Colonic mucosa (tissue), 4 donors: ENCODE measurements around the gene TOMM70. TPM values are rescaled to one million over a fixed set of nuclear protein-coding genes. Genes with fewer than 3 reads are reported as not detected.

Source experiments
- DNase-seq: peaks from one replicate; pipeline ENCODE4 v3.0.0-alpha.2; 2020
- H3K27ac ChIP-seq: fragments of 200-600 bp; one replicate; pipeline ENCODE4 v1.8.0; 2021
- H3K27me3 ChIP-seq: fragments of 200-600 bp; one replicate; pipeline ENCODE4 v1.8.0; 2021
- H3K36me3 ChIP-seq: fragments of 200-600 bp; one replicate; pipeline ENCODE4 v1.8.0; 2021
- H3K4me1 ChIP-seq: fragments of 200-600 bp; one replicate; pipeline ENCODE4 v1.8.0; 2021; ENCODE audit warnings: mild to moderate bottlenecking
- H3K4me3 ChIP-seq: fragments of 200-600 bp; one replicate; pipeline ENCODE4 v1.8.0; 2021
- H3K9ac ChIP-seq, 2 donors: one replicate each; pipeline ENCODE4 v1.7.0; 2013; ENCODE audit warnings: control low read depth in 2 of 2, low read depth in 2 of 2, low read length in 2 of 2
- H3K9me3 ChIP-seq: fragments of 200-600 bp; one replicate; pipeline ENCODE4 v1.8.0; 2021
- intact Hi-C: fragments of 100-400 bp; cut with DNase I; formaldehyde crosslinking; loops from one replicate; pipeline ENCODE4 v1.14.1; 2022
- total RNA-seq, 2 donors: library from RNA; stranded (reverse); fragmentation: NEBNext Ultra II Directional in 1 of 2; extraction: Animal tissue kit (Norgen Biotek cat#: 25700) in 1 of 2; gene quantifications; one replicate each; pipeline ENCODE4 v1.2.1, GENCODE V29; 2021
- TF ChIP-seq, protein P1 (sequence below): fragments of 200-600 bp; IDR thresholded peaks from one replicate; pipeline ENCODE4 v1.8.0; 2022; ENCODE audit warnings: antibody characterized with exemption, mild to moderate bottlenecking
- donor health status: healthy.
- donor health status: DM: no; HTN: no; CAD: no.
- donor health status: DM: no; HTN: no; CAD: no.

Gene TOMM70
- total RNA-seq, 2 donors from 2014 or later, result 45.6 to 58.1 TPM

DNA sequence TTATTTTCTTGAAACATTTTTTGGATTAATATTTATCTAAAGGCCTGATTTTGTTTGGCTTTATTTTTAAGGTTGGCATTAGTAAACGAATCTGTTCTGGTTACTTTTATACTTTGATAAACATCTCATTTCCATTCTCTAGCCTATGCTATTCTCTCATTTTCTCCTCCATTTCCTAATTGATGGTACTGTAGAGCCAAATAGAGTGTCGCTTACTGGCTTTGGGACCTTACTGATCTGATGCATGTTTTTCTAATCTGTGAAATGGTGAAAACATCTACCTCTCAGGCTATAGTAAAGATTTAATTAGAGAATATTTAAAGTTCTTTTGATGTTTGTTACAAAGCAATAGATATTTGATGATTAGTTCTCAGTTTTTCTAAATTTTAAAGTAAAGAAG lies 2.0 kb upstream of the TOMM70 start:
- no peak overlapping the region for H3K9ac ChIP-seq
- no peak overlapping the region for H3K27ac ChIP-seq
- no peak for DNase-seq
- H3K4me1 ChIP-seq, result peaks cover 4% of the 10 kb centered on the region
- H3K4me3 ChIP-seq, result no peak overlapping the region
- intact Hi-C loops, result no loop called here
- TF ChIP-seq, protein P1, sequence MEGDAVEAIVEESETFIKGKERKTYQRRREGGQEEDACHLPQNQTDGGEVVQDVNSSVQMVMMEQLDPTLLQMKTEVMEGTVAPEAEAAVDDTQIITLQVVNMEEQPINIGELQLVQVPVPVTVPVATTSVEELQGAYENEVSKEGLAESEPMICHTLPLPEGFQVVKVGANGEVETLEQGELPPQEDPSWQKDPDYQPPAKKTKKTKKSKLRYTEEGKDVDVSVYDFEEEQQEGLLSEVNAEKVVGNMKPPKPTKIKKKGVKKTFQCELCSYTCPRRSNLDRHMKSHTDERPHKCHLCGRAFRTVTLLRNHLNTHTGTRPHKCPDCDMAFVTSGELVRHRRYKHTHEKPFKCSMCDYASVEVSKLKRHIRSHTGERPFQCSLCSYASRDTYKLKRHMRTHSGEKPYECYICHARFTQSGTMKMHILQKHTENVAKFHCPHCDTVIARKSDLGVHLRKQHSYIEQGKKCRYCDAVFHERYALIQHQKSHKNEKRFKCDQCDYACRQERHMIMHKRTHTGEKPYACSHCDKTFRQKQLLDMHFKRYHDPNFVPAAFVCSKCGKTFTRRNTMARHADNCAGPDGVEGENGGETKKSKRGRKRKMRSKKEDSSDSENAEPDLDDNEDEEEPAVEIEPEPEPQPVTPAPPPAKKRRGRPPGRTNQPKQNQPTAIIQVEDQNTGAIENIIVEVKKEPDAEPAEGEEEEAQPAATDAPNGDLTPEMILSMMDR, result no peak
- no peaks in the 10 kb centered on the region for H3K36me3 ChIP-seq
- no peaks in the 10 kb centered on the region for H3K27me3 ChIP-seq
- H3K9me3 ChIP-seq, result no peaks in the 10 kb centered on the region

DNA sequence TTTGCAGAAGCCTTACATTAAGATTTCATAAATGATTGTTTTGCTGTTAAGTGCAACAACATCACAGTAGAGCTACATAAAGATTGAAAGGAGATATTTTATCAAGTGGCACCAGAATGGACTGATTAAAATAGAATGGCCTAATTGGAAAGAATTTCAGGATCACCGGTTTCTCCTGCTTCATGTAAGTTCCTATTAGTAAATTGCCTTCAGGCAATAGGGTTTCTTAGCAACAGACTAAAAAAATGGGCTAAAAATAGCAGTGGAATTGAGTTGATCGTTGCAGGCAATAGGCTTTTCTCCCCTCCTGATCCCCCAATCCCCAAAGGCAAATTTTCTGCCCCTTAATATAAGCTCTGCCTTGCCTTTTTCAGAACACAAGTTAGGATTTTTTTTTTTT lies 1.4 kb upstream of the TOMM70 start:
- intact Hi-C loops, result no loop called here
- TF ChIP-seq, protein P1, result no peak
- DNase-seq, result no peak

DNA sequence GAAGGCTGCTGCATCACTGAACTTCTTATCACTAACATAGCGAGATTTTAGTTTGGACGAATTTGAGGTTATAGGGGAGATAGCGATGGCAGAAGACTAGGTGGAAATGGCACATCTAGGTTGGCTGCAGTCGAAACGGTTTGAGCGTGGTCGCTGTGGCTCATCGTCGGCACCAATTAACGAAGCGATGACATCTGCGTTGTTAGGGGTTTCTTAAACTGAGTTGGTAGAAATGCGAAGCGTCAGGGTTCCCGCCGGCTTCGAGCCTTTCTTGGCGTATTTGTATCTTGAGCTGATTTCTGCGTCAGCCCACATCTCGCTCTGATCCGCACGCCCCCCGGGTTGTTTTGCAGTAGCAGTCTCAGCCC lies 769 bp upstream of the TOMM70 start:
- Histone ChIP-seq H3K4me3 (peak overlapping the region; percentile 98), H3K27ac (peak overlapping the region; percentile 92), H3K27me3 (no peaks in the 10 kb centered on the region), H3K9me3 (no peaks in the 10 kb centered on the region), H3K4me1 (peaks cover 4% of the 10 kb centered on the region), H3K36me3 (no peaks in the 10 kb centered on the region), H3K9ac (peak overlapping the region; percentile 19 to 86)
- TF ChIP-seq, protein P1, result no peak
- DNase-seq, result peak; percentile 37
- intact Hi-C loops, result no loop called here

More for the DNA sequence above, 1.4 kb upstream of the TOMM70 start:
- H3K9me3 ChIP-seq, result no peaks in the 10 kb centered on the region
- H3K9ac ChIP-seq, result peak overlapping the region; percentile 19 to 86
- no peaks in the 10 kb centered on the region for H3K27me3 ChIP-seq
- no peak overlapping the region for H3K27ac ChIP-seq
- no peaks in the 10 kb centered on the region for H3K36me3 ChIP-seq
- H3K4me3 ChIP-seq, result peak overlapping the region; percentile 98
- peaks cover 4% of the 10 kb centered on the region for H3K4me1 ChIP-seq

DNA sequence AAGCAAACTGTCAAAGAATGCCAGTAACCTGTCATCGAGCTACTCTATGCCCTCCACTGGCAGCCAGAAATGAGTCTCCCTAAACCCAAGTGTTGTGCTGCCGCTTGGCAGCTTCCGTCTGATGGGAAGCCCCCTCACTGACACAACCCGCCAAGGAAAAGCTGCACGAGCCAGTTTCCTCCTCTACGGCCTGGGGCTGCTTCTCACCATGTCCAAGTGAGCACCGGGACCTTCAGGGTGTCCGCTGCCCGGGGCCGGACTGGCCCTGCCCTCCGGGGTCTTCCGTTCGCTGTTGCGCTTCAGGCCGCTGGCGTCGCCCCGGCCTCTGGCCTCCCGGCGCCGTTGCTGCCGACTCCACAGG lies 490 bp downstream of the TOMM70 start:
- H3K27me3 ChIP-seq, result no peaks in the 10 kb centered on the region
- intact Hi-C loops, result no loop called here
- peaks cover 10% of the 10 kb centered on the region for H3K4me1 ChIP-seq
- no peaks in the 10 kb centered on the region for H3K36me3 ChIP-seq
- H3K4me3 ChIP-seq, result peak overlapping the region; percentile 98
- peak overlapping the region; percentile 92 for H3K27ac ChIP-seq
- DNase-seq, result no peak
- H3K9ac ChIP-seq, result peak overlapping the region; percentile 82 to 86
- no peaks in the 10 kb centered on the region for H3K9me3 ChIP-seq
- TF ChIP-seq, protein P1, result no peak

DNA sequence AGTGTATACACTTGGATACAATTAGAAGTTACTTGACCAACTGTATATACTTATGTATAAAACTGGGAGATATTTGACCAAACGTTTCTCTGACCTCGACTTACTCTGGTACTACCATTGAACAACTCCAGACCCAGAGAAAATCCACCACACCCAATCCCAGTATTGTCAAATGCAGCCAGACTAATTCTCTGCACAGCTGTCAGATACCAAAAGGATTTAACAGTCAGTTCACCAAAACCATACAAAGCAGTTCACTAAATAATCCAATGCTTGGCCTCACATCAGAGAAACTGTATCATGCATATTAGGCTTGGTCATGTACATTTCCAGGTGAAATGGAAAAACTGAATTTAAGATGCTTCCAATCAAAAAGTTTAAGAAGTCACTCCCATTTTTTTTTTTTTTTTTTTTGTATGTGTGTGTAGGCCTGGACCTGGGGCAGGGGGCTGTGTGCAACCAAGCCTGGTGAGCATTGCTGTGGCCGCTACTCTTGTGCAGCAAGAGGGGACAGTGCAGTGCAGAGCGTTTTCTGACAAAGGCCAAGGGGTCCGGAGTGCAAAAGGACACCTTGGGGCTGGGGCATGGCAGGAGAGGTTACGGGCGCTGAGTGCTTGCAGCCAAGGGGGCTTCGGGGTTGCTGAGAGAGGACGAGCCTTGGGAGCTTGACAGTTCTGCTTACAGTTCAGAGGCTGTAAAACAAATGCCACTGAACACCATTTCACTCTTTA lies 1.4 kb downstream of the TOMM70 start:
- Histone ChIP-seq H3K27ac (no peak overlapping the region), H3K9me3 (no peaks in the 10 kb centered on the region), H3K4me3 (peak overlapping the region; percentile 98), H3K9ac (peak overlapping the region; percentile 40 to 86), H3K4me1 (peaks cover 10% of the 10 kb centered on the region), H3K36me3 (no peaks in the 10 kb centered on the region), H3K27me3 (no peaks in the 10 kb centered on the region)
- intact Hi-C loops, result no loop called here
- TF ChIP-seq, protein P1, result no peak
- no peak for DNase-seq
